GM21515 (cell line): ENCODE data around the gene VCAN.
A peak's percentile ranks its signal among the peaks of the same experiment; 100 is the strongest.

ENCODE experiments used
- ATAC-seq: cut with Tn5 transposase; IDR thresholded peaks from one replicate; pipeline ENCODE4 v1.9.1; 2021; ENCODE audit not compliant: unreplicated experiment

The VCAN gene

DNA sequence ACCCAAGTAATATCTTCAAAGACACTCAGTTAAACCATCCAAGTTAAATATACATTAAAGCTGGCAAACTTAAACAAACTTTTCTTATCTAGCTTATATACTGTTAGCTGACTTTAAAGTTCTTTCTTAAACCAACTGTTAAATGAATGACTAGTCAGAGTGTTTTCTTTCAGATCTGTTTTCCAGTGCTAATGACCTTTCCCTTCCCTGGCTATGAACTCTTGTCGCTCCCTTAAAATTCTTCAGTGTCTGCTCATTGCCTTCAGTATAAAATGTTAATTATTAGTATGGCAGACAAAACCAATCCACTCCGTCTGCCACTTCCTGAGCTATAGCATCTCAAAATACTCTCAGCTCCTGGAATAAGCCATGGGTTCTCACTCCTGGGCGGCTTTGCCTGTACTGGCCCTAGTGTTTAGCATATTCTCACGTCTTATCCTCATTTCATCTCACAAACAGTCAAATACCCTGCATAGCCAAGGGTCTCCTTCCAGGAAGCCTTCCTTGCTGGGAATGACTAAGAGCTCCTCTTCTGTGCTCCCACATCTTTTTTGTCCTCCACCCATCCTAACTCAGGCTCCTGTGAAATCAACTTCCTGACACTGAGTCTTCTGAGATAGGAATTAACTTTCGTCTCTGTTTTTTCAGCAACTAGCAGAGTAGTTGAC lies 87.7 kb downstream of the VCAN start:
- ATAC-seq, result no peak

- ATAC-seq, result no peak
Observed at GRCh38 chr5:83562071-83562606, 90.6 kb downstream of the VCAN start.

GRCh38 chr5:83562791-83563557 lies 91.4 kb downstream of the VCAN start:
- ATAC-seq, result no peak

GRCh38 chr5:83563631-83564030 lies 92.1 kb downstream of the VCAN start:
- no peak for ATAC-seq

DNA sequence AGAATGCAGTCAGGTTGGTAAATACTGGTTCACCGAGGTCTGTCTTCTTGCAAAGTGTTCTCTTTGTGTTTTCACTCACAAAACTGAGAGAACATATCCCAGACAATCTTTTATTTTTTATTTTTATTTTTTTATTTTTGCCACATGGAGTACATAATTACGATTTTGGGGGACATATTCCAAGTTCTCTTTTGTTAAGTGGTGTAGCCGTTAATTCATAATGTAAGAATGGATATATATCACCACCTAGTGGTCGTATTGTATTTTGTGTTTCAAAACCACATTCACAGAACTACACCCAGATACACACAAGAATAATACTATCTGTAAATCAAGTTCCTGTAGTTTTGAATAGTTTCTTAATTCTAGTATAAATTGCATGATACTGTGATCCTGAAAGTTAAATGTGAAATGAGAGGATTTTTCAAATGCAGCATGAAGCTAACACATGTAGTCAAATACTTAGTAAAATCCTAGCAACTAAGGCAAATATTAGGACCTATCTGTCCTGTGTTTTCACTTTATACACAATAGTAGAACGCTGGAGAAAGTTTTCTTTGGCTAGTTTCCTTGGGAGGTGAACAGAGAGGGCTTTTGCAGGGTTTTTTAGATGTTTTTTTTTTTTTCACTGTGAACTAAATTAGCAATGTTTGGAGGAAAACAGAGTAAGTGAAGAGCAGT lies 92.7 kb downstream of the VCAN start:
- peak; percentile 73 for ATAC-seq

DNA sequence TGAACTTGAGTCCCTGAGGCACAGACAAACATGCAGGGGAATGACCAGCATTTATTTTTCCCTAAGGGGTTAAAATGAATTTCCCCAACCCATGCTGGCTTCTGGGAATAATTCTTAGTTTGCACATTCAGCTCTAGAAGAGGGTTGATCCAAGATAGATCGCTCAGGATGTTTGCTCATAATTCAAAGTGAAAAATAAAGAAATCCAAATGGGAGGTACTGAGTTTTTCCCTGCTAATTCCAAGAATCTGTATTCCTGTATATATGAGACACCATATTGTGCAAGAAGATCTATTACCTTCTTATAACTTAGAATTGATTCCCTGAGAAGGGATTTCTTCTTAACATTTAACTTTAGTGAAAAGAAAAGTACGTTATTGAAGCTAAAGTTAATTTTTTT lies 96.2 kb downstream of the VCAN start:
- no peak for ATAC-seq

DNA sequence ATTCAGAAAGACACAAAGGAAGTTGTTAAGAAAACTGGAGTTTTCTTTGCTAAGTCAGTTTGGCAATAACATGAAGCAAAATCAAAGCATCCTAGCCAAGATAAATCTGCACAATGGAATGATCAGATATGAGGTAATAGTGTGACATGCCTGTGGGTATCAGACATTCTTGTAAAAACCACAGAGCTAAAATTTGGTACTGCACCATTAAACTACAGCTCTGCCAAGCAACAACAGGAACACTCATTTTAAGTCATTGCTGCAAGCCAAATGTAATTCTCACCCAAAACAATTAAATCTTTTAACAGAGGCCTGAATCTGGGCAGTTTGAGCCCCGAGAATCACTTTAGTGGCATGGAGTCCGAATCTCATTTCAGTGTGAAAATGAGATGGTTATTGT lies 96.6 kb downstream of the VCAN start:
- no peak for ATAC-seq

GRCh38 chr5:83570916-83571315 lies 99.4 kb downstream of the VCAN start:
- no peak for ATAC-seq

DNA sequence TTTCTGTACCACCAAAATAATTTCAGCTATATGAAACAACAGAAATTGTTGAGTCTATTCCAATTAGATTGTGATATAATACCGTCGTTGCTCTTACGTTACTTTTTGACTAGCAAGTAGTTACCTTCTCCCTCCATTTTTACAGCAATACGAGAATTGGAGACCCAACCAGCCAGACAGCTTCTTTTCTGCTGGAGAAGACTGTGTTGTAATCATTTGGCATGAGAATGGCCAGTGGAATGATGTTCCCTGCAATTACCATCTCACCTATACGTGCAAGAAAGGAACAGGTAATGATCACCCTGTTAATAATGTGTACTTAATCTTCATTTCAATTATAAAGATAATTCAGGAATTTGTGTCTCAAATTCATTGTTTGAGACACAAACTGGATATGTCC lies 100.7 kb downstream of the VCAN start:
- ATAC-seq, result no peak

GRCh38 chr5:83576341-83576740 lies 104.8 kb downstream of the VCAN start:
- no peak for ATAC-seq

DNA sequence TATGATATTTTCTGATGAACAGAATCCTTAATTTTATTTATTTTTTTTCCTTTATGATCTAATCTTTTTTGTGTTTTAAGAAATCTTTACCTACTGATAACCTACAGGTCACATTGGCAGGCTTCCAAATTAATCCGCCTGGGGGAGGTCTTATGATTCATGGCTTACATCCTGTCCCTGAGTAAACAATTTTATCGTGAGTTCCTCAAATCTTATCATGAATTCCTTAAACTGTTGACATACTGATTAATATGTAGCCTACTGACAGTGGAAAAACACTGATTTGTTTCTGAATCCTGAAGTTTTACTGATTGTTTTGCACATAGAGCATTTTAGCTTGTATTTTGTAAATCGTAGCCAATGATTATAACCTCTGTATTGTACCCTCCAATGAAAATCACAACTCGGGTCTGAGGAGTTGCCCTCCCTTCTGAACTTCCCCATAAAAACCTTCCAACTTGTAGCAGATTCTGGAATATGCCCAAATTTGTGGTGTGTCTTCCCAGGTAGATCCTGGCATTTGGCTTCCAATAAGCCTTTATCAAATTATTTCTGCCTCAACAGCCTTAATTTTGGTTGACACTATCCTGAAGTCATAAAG lies 105.6 kb downstream of the VCAN start:
- no peak for ATAC-seq

DNA sequence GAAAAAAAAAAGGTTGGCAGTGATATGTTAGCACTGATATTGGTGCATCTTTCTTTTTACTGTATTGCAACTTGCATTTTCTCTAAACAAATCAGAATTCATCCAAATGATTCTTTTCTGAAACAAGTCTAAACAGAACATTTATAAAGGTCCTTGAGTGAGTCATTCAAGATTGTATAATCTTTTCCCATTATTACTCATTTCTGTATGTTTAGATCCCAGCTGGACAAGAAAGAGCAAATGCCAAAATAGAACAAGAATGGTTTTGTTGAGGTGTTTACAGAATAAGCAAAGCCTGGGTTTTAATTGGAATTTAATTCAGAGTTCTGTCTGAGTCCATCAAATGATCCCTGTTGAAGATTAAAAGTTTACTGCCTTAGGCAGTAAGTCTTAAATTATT lies 112.3 kb downstream of the VCAN start:
- ATAC-seq, result no peak

DNA sequence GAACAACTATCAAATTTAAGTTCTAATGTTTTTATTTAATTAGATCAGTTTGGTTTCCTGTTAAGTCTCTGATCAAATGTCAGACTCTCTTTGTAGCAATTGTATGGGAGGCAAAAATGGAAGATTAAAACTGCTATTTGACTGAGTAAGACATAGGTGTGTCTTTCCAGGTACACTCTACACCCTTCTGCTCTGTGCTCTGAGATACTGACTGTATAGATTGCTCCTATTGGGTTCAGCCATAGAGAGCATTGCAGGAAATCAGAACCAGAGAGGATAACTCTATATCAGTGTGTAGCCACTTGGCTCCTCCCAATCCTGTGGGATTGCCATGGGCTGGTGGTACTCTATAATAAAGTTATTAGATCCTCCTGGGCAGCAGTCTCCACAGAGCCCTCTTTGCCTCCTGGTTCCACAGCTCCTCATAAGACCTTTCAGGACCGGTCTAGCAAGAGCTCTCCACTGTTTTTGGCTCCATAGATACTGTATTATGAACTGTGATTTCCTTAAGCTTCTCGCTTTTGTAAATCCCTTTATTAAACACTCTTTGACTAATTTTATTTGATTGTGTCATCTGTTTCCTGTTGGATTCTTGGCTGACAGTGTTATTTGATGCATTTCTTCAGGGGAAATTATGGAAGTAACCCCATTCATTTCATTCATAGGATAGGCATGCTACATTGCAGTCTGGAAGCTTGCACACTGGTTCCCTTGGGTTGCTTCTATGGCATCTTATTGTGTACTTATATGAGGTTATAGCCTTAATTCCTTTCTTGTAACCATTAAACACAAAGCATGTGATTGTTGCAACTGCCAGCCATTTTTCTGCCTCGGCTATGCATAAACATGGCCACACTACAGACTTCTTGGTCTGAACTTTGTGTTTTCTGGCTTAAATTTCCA lies 115.6 kb downstream of the VCAN start:
- no peak for ATAC-seq

- ATAC-seq, result no peak
Observed at GRCh38 chr5:83589786-83590185, 118.2 kb downstream of the VCAN start.

- ATAC-seq, result no peak
Observed at GRCh38 chr5:83590966-83591365, 119.4 kb downstream of the VCAN start.

DNA sequence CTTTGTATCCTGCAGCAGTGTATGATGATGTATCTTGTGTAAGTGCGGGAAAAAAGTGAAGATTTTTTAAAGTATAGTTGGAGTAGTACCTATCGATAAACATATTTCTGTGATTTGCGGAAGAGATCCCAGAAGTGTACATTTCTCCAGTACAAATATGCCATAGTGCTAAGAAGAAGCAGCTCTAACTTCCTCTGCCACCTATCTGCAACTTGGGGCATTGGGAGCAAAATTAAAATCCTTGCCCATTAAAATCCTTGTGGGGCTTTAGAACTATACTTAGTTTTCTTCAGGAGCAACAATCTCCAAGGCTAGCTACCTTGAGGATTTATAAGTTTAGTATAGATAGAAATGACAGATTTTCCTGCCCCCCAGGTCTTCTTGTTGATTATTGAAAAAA lies 123.7 kb downstream of the VCAN start:
- ATAC-seq, result no peak

DNA sequence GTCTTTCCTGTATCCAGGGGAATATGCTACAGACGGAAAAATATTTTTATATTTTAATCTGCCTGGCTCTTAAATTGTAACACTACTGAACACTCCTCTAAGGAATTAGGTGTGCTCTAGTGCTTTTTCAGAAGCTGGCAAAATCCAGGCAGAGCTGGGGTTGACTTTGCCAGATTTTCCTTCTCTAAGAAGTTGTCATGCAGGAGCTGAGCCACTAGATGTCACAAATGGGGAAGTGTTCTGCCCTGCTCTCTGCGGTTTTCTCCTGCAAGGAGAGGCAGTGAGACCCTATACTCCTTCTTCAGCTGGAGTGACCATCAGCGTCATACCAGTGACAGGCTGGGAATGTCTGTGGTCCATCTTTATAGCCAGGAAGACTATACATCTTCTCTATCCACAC lies 136.6 kb downstream of the VCAN start:
- no peak for ATAC-seq

DNA sequence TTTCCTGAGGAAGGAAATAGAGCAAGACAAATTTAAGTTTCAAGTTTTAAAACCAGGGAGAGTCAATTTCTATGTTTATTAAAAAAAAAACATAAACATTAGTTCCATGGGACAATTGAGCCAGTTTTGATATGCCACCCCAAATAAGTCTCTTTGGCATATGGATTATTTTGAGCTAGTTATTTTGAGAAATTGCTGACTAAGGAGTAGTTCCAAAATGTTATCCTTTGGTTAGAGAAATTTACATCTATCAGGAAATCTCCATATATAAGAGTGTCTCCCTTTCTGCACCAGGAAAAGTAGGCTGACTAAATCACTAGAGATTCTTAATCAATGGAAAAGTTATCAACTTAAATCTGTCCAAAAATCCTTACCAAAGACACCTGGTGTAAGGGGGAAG lies 143.3 kb downstream of the VCAN start:
- no peak for ATAC-seq

DNA sequence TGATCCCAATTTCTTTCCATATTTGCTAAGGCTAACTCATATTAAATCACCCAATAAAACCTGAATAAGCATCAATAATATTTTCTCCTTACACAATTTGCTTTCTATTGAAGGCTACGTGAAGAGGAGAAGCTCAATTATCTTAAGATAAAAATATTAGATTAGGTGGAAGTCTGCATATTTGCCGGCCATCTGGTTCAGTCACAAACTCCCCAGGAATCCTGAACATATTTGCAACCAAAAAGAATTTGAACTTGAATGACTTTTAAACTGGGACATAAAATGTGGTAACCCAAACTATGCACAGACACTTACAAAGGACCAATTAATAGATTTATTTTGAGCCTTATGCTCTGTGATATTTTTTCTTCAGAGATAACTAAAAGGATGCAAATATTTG lies 156.8 kb downstream of the VCAN start:
- ATAC-seq, result no peak
